ENCODE measurements around the gene TTLL5.

The TTLL5 gene

DNA sequence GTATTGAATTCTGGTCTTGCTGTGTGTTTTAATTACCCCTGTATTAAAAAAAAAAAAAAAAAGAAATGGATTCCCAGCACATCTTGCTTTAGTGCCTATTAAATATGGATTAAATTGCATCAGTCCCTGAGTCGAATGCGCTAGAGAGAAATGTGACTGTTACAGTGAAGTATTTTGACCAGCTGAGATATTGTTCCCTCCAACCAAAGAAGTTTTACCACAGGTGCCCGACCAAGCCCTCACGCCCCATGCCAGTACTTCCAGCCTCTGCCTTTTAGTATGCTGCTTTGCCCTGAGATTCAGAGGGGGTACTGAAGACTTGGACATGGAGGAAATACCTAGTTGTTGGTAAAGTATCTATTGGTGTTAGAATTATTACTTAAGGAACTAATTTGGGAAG, 159.7 kb downstream of the TTLL5 start:
- no peaks in the 10 kb centered on the region for H3K27me3 ChIP-seq (ENCODE audit: insufficient read depth, low read depth)
- peaks cover 28% of the 10 kb centered on the region for H3K4me1 ChIP-seq (ENCODE audit: low read depth, poor library complexity, severe bottlenecking)
- H3K4me2 ChIP-seq = no peak overlapping the region
- no peak overlapping the region for H3K27ac ChIP-seq
- H3K4me3 ChIP-seq (IDR thresholded peaks at IDR 0.05; ENCODE audit: insufficient read depth, low read depth, low read length) = no peak overlapping the region
- H4K20me1 ChIP-seq (ENCODE audit: insufficient read depth) = no peaks in the 10 kb centered on the region
- no peaks in the 10 kb centered on the region for H3K36me3 ChIP-seq (ENCODE audit: insufficient read depth)
- no peak overlapping the region for H2AFZ ChIP-seq (ENCODE audit: low read depth)
- H3K9ac ChIP-seq = no peak overlapping the region
- TF ChIP-seq, protein P1, sequence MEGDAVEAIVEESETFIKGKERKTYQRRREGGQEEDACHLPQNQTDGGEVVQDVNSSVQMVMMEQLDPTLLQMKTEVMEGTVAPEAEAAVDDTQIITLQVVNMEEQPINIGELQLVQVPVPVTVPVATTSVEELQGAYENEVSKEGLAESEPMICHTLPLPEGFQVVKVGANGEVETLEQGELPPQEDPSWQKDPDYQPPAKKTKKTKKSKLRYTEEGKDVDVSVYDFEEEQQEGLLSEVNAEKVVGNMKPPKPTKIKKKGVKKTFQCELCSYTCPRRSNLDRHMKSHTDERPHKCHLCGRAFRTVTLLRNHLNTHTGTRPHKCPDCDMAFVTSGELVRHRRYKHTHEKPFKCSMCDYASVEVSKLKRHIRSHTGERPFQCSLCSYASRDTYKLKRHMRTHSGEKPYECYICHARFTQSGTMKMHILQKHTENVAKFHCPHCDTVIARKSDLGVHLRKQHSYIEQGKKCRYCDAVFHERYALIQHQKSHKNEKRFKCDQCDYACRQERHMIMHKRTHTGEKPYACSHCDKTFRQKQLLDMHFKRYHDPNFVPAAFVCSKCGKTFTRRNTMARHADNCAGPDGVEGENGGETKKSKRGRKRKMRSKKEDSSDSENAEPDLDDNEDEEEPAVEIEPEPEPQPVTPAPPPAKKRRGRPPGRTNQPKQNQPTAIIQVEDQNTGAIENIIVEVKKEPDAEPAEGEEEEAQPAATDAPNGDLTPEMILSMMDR (conservative IDR thresholded peaks at IDR 0.05; ENCODE audit: low read depth, low read length) = no peak
- no peaks in the 10 kb centered on the region for H3K79me2 ChIP-seq (ENCODE audit: insufficient read depth, low read depth)

DNA sequence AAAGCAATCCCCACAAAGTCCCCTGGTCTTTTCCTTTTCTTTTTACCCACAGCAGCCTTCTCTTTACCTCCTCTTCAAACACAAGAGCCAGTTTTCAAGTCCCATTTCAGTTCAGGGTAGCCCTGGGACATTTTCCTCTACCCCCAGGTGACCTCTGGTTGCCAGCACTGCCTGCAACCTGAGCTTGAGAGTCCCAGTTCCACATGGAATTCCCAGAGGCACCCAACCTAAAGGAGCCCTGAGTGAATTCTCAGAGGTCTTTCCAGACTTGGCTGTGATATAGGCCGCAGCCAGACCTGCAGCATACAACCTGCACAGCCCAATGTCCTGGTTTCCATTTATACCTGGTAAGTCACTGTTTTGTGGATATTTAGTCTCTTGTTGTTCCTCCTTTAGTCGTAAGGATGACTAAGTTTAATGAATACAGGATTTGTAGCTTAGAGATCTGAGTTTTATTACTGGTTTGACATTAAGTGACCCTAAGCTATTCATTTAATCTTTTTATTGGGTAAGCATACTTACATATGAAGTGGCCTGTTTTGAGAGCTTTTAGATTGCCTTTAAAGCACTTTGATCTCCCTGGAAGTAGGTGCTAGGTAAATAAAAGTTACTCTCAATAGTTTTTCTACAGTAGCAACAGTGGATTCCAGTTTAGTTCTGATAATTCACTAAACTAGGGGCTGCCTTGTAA, 160.9 kb downstream of the TTLL5 start:
- Histone ChIP-seq H2AFZ (ENCODE audit: low read depth) (no peak overlapping the region), H3K36me3 (ENCODE audit: insufficient read depth) (no peaks in the 10 kb centered on the region), H3K79me2 (ENCODE audit: insufficient read depth, low read depth) (no peaks in the 10 kb centered on the region), H4K20me1 (ENCODE audit: insufficient read depth) (no peaks in the 10 kb centered on the region), H3K27ac (no peak overlapping the region), H3K4me3 (IDR thresholded peaks at IDR 0.05; ENCODE audit: insufficient read depth, low read depth, low read length) (no peak overlapping the region), H3K4me2 (no peak overlapping the region), H3K9ac (no peak overlapping the region), H3K4me1 (ENCODE audit: low read depth, poor library complexity, severe bottlenecking) (peaks cover 33% of the 10 kb centered on the region), H3K27me3 (ENCODE audit: insufficient read depth, low read depth) (no peaks in the 10 kb centered on the region)
- TF ChIP-seq, protein P1 (conservative IDR thresholded peaks at IDR 0.05; ENCODE audit: low read depth, low read length) = no peak

DNA sequence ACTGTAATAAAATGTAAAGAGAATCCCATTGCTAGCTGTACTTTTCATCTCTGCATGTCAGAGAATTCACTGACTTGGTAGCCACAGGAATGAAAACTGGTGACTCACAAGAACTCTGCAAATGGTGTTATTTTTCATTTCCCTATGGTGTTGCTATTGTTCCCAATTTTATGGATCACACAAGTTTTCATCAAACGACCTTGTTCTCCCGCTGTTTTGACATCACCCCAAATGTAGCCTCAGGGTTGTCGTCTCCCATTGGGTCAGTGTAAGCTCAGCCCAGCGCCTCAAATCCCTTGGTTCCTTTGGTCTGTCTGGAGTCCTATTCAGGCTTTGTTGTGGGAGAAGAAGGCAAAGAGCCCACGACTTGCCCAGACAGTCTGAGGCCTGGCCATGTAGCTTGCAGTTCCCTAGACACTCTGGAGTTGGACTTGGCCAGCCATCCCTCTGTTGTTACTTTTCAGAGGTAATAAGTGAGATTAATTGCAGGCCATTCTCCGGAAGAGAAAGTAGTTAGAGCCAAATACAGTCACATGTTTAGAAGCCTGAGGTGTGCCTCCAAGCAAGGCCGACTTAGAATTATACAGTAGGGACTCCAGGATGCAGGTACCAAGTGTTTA, 161.6 kb downstream of the TTLL5 start:
- TF ChIP-seq, protein P1 (conservative IDR thresholded peaks at IDR 0.05; ENCODE audit: low read depth, low read length) = no peak
- Histone ChIP-seq H3K36me3 (ENCODE audit: insufficient read depth) (no peaks in the 10 kb centered on the region), H4K20me1 (ENCODE audit: insufficient read depth) (no peaks in the 10 kb centered on the region), H3K27ac (no peak overlapping the region), H2AFZ (ENCODE audit: low read depth) (no peak overlapping the region), H3K27me3 (ENCODE audit: insufficient read depth, low read depth) (no peaks in the 10 kb centered on the region), H3K4me1 (ENCODE audit: low read depth, poor library complexity, severe bottlenecking) (peaks cover 33% of the 10 kb centered on the region), H3K4me2 (no peak overlapping the region), H3K79me2 (ENCODE audit: insufficient read depth, low read depth) (no peaks in the 10 kb centered on the region), H3K4me3 (IDR thresholded peaks at IDR 0.05; ENCODE audit: insufficient read depth, low read depth, low read length) (no peak overlapping the region), H3K9ac (no peak overlapping the region)

DNA sequence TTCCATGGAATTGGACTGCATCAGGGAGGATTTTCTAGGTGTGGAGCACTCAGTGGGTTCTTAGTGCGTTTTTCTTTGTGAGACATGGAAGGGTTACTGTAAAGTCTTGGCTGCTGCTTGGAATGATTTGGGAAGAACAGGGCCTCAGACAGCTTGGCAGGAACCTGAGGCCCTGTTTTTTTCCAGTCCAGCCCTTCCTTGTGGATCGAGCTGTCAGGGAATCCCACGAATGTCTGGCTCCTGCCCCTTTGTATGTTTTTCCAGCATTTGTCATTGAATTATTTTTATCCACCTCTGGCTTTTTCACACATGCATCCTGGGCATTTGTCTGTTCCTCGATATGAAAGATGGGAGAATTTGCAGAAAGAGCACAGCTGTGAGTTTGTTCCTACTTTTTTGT, 162.3 kb downstream of the TTLL5 start:
- Histone ChIP-seq H3K36me3 (ENCODE audit: insufficient read depth) (no peaks in the 10 kb centered on the region), H3K4me2 (peak overlapping the region; percentile 52; the same call in 1 of the 2 replicates), H3K4me3 (IDR thresholded peaks at IDR 0.05; ENCODE audit: insufficient read depth, low read depth, low read length) (no peak overlapping the region), H3K79me2 (ENCODE audit: insufficient read depth, low read depth) (no peaks in the 10 kb centered on the region), H2AFZ (ENCODE audit: low read depth) (no peak overlapping the region), H3K27ac (no peak overlapping the region), H4K20me1 (ENCODE audit: insufficient read depth) (no peaks in the 10 kb centered on the region), H3K4me1 (ENCODE audit: low read depth, poor library complexity, severe bottlenecking) (peaks cover 33% of the 10 kb centered on the region), H3K27me3 (ENCODE audit: insufficient read depth, low read depth) (no peaks in the 10 kb centered on the region), H3K9ac (no peak overlapping the region)
- TF ChIP-seq, protein P1 (conservative IDR thresholded peaks at IDR 0.05; ENCODE audit: low read depth, low read length) = no peak

Data from KMS-11 (cell line).